Prostate gland (tissue), 2 donors: ENCODE data around the gene G2E3.
A peak's percentile ranks its signal among the peaks of the same experiment; 100 is the strongest.

Experiments used
- POLR2A ChIP-seq: fragments of 450-650 bp; IDR thresholded peaks from one replicate; pipeline ENCODE4 v1.6.1; 2016; ENCODE audit warnings: antibody characterized with exemption, mild to moderate bottlenecking
- POLR2AphosphoS5 ChIP-seq: sonication (generic); formaldehyde crosslinking; IDR thresholded peaks from one replicate; pipeline ENCODE4 v1.6.1; 2017; ENCODE audit warnings: antibody characterized with exemption
- TF ChIP-seq, protein P1 (sequence below), 4 experiments: fragments of 200-600 bp in 2 of 4; fragments of 450-650 bp in 2 of 4; sonication (generic) in 2 of 4; IDR thresholded peaks; 1 replicate in 3 of 4; 2 replicates in 1 of 4; pipeline ENCODE4 v1.5.1; 2016 to 2019; ENCODE audit warnings: antibody characterized with exemption in 4 of 4, mild to moderate bottlenecking in 2 of 4, moderate library complexity in 2 of 4

- TF ChIP-seq, protein P1, sequence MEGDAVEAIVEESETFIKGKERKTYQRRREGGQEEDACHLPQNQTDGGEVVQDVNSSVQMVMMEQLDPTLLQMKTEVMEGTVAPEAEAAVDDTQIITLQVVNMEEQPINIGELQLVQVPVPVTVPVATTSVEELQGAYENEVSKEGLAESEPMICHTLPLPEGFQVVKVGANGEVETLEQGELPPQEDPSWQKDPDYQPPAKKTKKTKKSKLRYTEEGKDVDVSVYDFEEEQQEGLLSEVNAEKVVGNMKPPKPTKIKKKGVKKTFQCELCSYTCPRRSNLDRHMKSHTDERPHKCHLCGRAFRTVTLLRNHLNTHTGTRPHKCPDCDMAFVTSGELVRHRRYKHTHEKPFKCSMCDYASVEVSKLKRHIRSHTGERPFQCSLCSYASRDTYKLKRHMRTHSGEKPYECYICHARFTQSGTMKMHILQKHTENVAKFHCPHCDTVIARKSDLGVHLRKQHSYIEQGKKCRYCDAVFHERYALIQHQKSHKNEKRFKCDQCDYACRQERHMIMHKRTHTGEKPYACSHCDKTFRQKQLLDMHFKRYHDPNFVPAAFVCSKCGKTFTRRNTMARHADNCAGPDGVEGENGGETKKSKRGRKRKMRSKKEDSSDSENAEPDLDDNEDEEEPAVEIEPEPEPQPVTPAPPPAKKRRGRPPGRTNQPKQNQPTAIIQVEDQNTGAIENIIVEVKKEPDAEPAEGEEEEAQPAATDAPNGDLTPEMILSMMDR (IDR thresholded peaks at IDR 0.05) = no peak
- TF ChIP-seq POLR2AphosphoS5 (peak; percentile 96), POLR2A (peak; percentile 90)
Observed at GRCh38 chr14:30621940-30622830, 63.2 kb downstream of the G2E3 start, which contains the start of gene SCFD1.
